SJCRH30 (cell line): ENCODE data around the gene PTBP3. TPM values are rescaled to one million over a fixed set of nuclear protein-coding genes. Genes with fewer than 3 reads are reported as not detected.
A peak's percentile ranks its signal among the peaks of the same experiment; 100 is the strongest.
"Not testable (repeated sequence)": the region's sequence is repeated elsewhere in the genome, so short reads cannot be mapped to it uniquely, and the experiment has no call there.

ENCODE experiments used
- DNase-seq, 2 experiments: peaks; one replicate each; pipeline ENCODE4 v3.0.0-alpha.2; 2015 to 2020
- H3K27ac ChIP-seq: fragments of 250-450 bp; sonication (Bioruptor Pico); 2 replicates; pipeline ENCODE4 v1.5.1; 2020; ENCODE audit warnings: mild to moderate bottlenecking, moderate library complexity
- H3K27me3 ChIP-seq: fragments of 250-450 bp; sonication (Bioruptor Pico); 2 replicates; pipeline ENCODE4 v1.5.1; 2020; ENCODE audit warnings: mild to moderate bottlenecking, moderate library complexity
- H3K36me3 ChIP-seq: fragments of 250-450 bp; sonication (Bioruptor Pico); 2 replicates; pipeline ENCODE4 v1.5.1; 2020; ENCODE audit warnings: mild to moderate bottlenecking, moderate library complexity
- H3K4me1 ChIP-seq: fragments of 250-450 bp; sonication (Bioruptor Pico); 2 replicates; pipeline ENCODE4 v1.5.1; 2020; ENCODE audit warnings: mild to moderate bottlenecking, moderate library complexity
- H3K4me3 ChIP-seq: fragments of 250-450 bp; sonication (Bioruptor Pico); 2 replicates; pipeline ENCODE4 v1.5.1; 2020; ENCODE audit warnings: mild to moderate bottlenecking, moderate library complexity
- H3K9me3 ChIP-seq: fragments of 250-450 bp; sonication (Bioruptor Pico); replicated peaks from 2 replicates; pipeline ENCODE4 v1.5.1; 2020; ENCODE audit warnings: mild to moderate bottlenecking, moderate library complexity
- total RNA-seq: library from RNA; depleted of rRNA; stranded (reverse); fragments of >200 nt; shearing (Covaris generic); gene quantifications from 2 replicates; pipeline ENCODE4 v1.2.3, GENCODE V29; 2014

Gene PTBP3
- total RNA-seq, 1 experiment from 2014 or later, result 73.0 TPM

- H3K4me3 ChIP-seq, H3K9me3 ChIP-seq, H3K36me3 ChIP-seq, H3K27me3 ChIP-seq, H3K27ac ChIP-seq, DNase-seq: not testable (repeated sequence)
- H3K4me1 ChIP-seq, result peaks cover 11% of the 10 kb centered on the region
Measured at GRCh38 chr9:112373666-112374065, 40.2 kb upstream of the PTBP3 start.

GRCh38 chr9:112371060-112371459 lies 37.6 kb upstream of the PTBP3 start:
- Histone ChIP-seq H3K27me3 (no peaks in the 10 kb centered on the region), H3K9me3 (peaks cover 7% of the 10 kb centered on the region), H3K4me3 (no peak overlapping the region), H3K27ac (no peak overlapping the region), H3K4me1 (no peaks in the 10 kb centered on the region), H3K36me3 (no peaks in the 10 kb centered on the region)
- no peak for DNase-seq

- H3K4me3 ChIP-seq, result no peak overlapping the region
- H3K36me3 ChIP-seq, result no peaks in the 10 kb centered on the region
- H3K27me3 ChIP-seq, result no peaks in the 10 kb centered on the region
- H3K4me1 ChIP-seq, result no peaks in the 10 kb centered on the region
- no peak overlapping the region for H3K27ac ChIP-seq
- peaks cover 7% of the 10 kb centered on the region for H3K9me3 ChIP-seq
- DNase-seq, result no peak
Measured at GRCh38 chr9:112369817-112370216, 36.4 kb upstream of the PTBP3 start.

GRCh38 chr9:112367465-112367864 lies 34.0 kb upstream of the PTBP3 start:
- Histone ChIP-seq H3K27me3 (no peaks in the 10 kb centered on the region), H3K9me3 (peaks cover 6% of the 10 kb centered on the region), H3K4me3 (no peak overlapping the region), H3K27ac (no peak overlapping the region), H3K4me1 (no peaks in the 10 kb centered on the region), H3K36me3 (no peaks in the 10 kb centered on the region)
- DNase-seq, result no peak

GRCh38 chr9:112366591-112366990 lies 33.2 kb upstream of the PTBP3 start:
- no peak overlapping the region for H3K4me3 ChIP-seq

GRCh38 chr9:112365257-112365656 lies 31.8 kb upstream of the PTBP3 start:
- H3K27me3 ChIP-seq, H3K4me3 ChIP-seq, H3K36me3 ChIP-seq, H3K4me1 ChIP-seq, H3K9me3 ChIP-seq, H3K27ac ChIP-seq, DNase-seq: not testable (repeated sequence)

More at GRCh38 chr9:112366591-112366990, 33.2 kb upstream of the PTBP3 start:
- Histone ChIP-seq H3K27ac (no peak overlapping the region), H3K36me3 (no peaks in the 10 kb centered on the region), H3K4me1 (no peaks in the 10 kb centered on the region), H3K27me3 (no peaks in the 10 kb centered on the region), H3K9me3 (no peaks in the 10 kb centered on the region; the same call in none of the 2 replicates)
- DNase-seq, result no peak

DNA sequence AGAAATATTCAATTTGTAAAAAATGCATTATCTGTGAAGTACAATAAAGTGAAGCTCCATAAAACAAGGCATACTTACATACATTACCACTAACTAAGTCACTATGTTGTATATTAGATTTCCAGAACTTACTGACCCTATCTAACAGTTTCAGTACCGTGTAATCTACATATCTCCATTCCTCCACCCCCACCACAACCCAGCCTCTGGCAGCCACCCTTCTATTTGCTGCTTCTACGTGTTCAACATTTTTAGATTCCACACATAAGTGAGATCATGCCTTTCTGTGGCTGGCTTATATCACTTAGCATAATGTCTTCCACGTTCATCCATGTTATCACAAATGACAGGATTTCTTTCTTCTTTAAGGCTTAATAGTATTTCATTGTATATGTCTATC lies 31.3 kb upstream of the PTBP3 start:
- Histone ChIP-seq H3K4me1 (no peaks in the 10 kb centered on the region), H3K9me3 (no peaks in the 10 kb centered on the region; the same call in none of the 2 replicates), H3K27ac (no peak overlapping the region), H3K36me3 (no peaks in the 10 kb centered on the region), H3K4me3 (no peak overlapping the region), H3K27me3 (no peaks in the 10 kb centered on the region)
- no peak for DNase-seq

GRCh38 chr9:112361601-112362000 lies 28.2 kb upstream of the PTBP3 start:
- H3K4me1 ChIP-seq, result no peaks in the 10 kb centered on the region
- no peaks in the 10 kb centered on the region for H3K27me3 ChIP-seq
- DNase-seq, result peak in 1 of 2 experiments; percentile 72
- H3K36me3 ChIP-seq, result no peaks in the 10 kb centered on the region
- no peak overlapping the region for H3K27ac ChIP-seq
- no peak overlapping the region for H3K4me3 ChIP-seq
- H3K9me3 ChIP-seq, result no peaks in the 10 kb centered on the region; the same call in 1 of the 2 replicates

GRCh38 chr9:112360047-112360804 lies 26.8 kb upstream of the PTBP3 start:
- H3K27ac ChIP-seq, result no peak overlapping the region
- no peaks in the 10 kb centered on the region; the same call in 1 of the 2 replicates for H3K9me3 ChIP-seq
- no peaks in the 10 kb centered on the region for H3K4me1 ChIP-seq
- no peak for DNase-seq
- H3K36me3 ChIP-seq, result no peaks in the 10 kb centered on the region
- H3K4me3 ChIP-seq, result no peak overlapping the region
- no peaks in the 10 kb centered on the region for H3K27me3 ChIP-seq

DNA sequence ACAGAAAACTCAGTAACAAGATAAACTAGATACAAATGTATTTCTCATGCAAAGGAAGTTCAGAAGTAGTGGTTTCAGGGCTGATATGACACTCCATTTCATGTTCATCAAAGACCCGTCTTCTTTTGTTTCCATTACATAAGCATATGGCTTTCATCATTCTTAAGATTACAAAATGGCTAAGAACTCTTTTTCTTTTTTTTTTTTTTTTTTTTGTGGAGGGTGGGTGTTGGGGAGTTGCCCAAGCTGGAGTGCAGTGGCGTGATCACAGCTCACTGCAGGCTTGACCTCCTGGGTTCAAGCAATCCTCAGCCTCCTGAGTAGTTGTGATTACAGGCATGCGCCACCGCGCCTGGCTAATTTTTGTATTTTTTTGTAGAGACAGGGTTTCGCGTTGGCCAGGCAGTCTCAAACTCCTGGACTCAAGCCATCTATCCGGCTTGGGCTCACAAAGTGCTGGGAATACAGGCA lies 22.0 kb upstream of the PTBP3 start:
- H3K4me3 ChIP-seq, result no peak overlapping the region
- no peak for DNase-seq
- 0 out of 2 replicates have a peak, but pooled peaks cover 8% of the 10 kb centered on the region for H3K4me1 ChIP-seq
- H3K27ac ChIP-seq, result no peak overlapping the region
- no peaks in the 10 kb centered on the region for H3K36me3 ChIP-seq
- 0 out of 2 replicates have a peak, but pooled peaks cover 2% of the 10 kb centered on the region for H3K27me3 ChIP-seq
- no peaks in the 10 kb centered on the region; the same call in 1 of the 2 replicates for H3K9me3 ChIP-seq

DNA sequence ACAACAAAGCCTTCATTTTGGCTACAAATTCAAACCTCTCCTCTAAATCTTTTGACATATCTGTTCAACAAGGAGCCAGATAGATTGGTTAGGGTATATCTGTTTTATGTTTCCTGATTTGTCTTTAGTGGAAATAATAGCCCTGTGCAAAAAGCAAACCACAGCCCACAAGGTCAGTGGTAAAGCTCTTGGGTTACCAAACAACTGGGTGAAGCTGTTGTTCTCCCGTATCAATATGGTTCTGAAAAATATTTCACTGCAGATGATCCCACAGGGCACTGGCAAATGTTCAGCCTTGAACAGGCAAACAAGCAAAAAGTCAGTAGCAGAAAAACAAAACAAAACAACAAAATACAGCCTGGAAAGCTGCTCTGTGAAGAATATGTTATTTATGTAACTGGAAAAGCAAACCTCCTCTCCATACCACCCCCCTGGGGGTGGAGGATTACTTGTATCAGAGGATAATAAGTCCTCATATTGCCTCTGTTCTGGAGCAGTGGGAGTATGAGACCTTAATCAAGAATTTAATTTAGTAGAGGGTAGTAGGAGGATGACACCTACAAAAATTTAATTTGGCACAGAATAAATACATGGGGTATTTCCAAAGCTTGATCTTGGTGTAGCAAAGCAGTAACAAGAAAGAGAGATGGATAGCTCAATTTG lies 20.8 kb upstream of the PTBP3 start:
- Histone ChIP-seq H3K27ac (no peak overlapping the region), H3K27me3 (0 out of 2 replicates have a peak, but pooled peaks cover 2% of the 10 kb centered on the region), H3K9me3 (no peaks in the 10 kb centered on the region; the same call in 1 of the 2 replicates), H3K4me1 (0 out of 2 replicates have a peak, but pooled peaks cover 8% of the 10 kb centered on the region), H3K4me3 (no peak overlapping the region), H3K36me3 (no peaks in the 10 kb centered on the region)
- peak in 1 of 2 experiments; percentile 38 for DNase-seq

- Histone ChIP-seq H3K27ac (no peak overlapping the region), H3K36me3 (no peaks in the 10 kb centered on the region), H3K4me1 (0 out of 2 replicates have a peak, but pooled peaks cover 8% of the 10 kb centered on the region)
Measured at GRCh38 chr9:112352209-112352608, 18.8 kb upstream of the PTBP3 start.

DNA sequence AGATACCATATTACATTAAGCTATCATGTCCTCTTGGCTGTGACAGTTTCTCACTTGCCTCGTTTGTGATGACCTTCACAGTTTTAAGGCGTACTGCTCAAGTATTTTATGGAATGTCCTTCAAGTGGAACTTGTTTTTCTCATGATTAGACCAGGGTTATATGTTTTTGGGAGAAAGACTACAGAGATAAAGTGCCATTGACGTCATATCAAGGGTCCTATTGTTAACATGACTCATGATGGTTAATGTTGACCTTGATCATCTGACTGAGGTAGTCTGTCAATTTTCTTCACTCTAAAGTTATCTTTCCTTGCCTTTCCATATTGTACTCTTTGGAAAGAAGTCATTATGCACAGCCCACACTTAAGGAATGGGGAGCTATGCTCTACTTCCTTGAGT lies 17.8 kb upstream of the PTBP3 start:
- Histone ChIP-seq H3K27me3 (0 out of 2 replicates have a peak, but pooled peaks cover 2% of the 10 kb centered on the region), H3K36me3 (no peaks in the 10 kb centered on the region), H3K9me3 (no peaks in the 10 kb centered on the region; the same call in 1 of the 2 replicates), H3K27ac (no peak overlapping the region), H3K4me1 (0 out of 2 replicates have a peak, but pooled peaks cover 8% of the 10 kb centered on the region), H3K4me3 (no peak overlapping the region)
- no peak for DNase-seq

More at GRCh38 chr9:112352209-112352608, 18.8 kb upstream of the PTBP3 start:
- H3K27me3 ChIP-seq, result 0 out of 2 replicates have a peak, but pooled peaks cover 2% of the 10 kb centered on the region
- H3K4me3 ChIP-seq, result no peak overlapping the region
- no peaks in the 10 kb centered on the region; the same call in 1 of the 2 replicates for H3K9me3 ChIP-seq
- no peak for DNase-seq

DNA sequence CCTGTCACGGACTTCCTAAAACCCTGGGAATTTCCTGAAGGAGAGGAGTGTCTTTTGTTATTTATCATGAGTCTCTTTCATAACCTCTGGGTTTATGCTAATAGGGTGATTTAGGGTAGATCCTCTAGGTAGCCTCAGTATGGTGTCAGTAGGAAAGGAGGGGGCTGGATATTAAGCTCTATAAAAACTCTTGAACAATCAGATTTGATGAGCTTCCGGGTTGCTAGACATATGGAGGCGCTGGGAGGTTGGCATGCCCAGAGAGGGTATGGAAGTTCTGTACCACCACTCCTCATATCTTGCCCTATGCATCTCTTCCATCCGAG lies 15.6 kb upstream of the PTBP3 start:
- Histone ChIP-seq H3K4me3 (no peak overlapping the region), H3K4me1 (0 out of 2 replicates have a peak, but pooled peaks cover under 1% of the 10 kb centered on the region), H3K36me3 (no peaks in the 10 kb centered on the region), H3K9me3 (no peaks in the 10 kb centered on the region; the same call in 1 of the 2 replicates), H3K27me3 (no peaks in the 10 kb centered on the region), H3K27ac (no peak overlapping the region)
- no peak for DNase-seq
